NT2/D1 (cell line): ENCODE data around the gene LAMA5.

Source experiments
- DNase-seq: peaks from one replicate; pipeline ENCODE4 v3.0.0-alpha.2; 2011; ENCODE audit warnings: low read depth, low spot score
- H3K27me3 ChIP-seq: 2 replicates; pipeline ENCODE4 v1.6.0; 2011; ENCODE audit warnings: mild to moderate bottlenecking; ENCODE audit not compliant: insufficient read length, insufficient read depth
- H3K36me3 ChIP-seq: 2 replicates; pipeline ENCODE4 v1.6.1; 2011; ENCODE audit warnings: mild to moderate bottlenecking, low read length, mixed read lengths; ENCODE audit not compliant: insufficient read depth, insufficient read length
- H3K4me1 ChIP-seq: 2 replicates; pipeline ENCODE4 v1.5.1; 2011; ENCODE audit not compliant: insufficient read depth, insufficient read length
- H3K4me3 ChIP-seq: 2 replicates; pipeline ENCODE4 v1.5.1; 2011; ENCODE audit warnings: low read depth; ENCODE audit not compliant: insufficient read length
- H3K9ac ChIP-seq: 2 replicates; pipeline ENCODE4 v1.6.0; 2011; ENCODE audit warnings: low read depth; ENCODE audit not compliant: insufficient read length
- H3K9me3 ChIP-seq: 2 replicates; pipeline ENCODE4 v1.5.1; 2011; ENCODE audit warnings: mild to moderate bottlenecking, low read length; ENCODE audit not compliant: insufficient read depth
- SUZ12 ChIP-seq: IDR thresholded peaks from 2 replicates; pipeline ENCODE4 v1.6.1; 2011; ENCODE audit not compliant: insufficient read length, insufficient read depth; ENCODE audit errors: extremely low read depth
- YY1 ChIP-seq: IDR thresholded peaks from 2 replicates; pipeline ENCODE4 v1.6.1; 2011; ENCODE audit not compliant: insufficient read length, insufficient read depth
- ZNF274 ChIP-seq: IDR thresholded peaks from 2 replicates; pipeline ENCODE4 v1.6.1; 2011; ENCODE audit warnings: mild to moderate bottlenecking, low read depth, low read length

The LAMA5 gene

DNA sequence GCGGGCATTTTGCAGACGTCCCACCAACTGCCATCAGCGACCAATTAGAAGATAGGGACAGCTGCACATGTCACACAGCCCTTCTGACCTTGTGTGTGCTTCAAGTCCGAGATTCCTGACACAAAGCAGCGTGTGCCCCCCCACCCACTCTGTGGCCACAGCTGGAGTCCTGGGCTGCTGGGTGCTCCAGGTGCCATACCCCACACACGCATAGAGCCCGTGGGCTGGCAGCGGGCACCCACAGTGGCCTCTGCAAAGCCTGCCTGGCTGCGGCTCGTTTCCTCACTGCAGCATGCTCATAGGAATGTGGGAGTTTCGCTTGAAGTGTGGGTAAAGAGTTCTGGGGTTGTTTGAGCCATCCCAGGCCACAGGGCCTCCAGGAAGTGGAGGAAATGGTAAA, 66.8 kb downstream of the LAMA5 start:
- peaks cover 17% of the 10 kb centered on the region for H3K4me1 ChIP-seq
- peaks cover 46% of the 10 kb centered on the region for H3K36me3 ChIP-seq
- no peak for TF ChIP-seq ZNF274
- no peak for TF ChIP-seq SUZ12
- H3K27me3 ChIP-seq, result no peaks in the 10 kb centered on the region
- H3K4me3 ChIP-seq, result no peak overlapping the region
- no peaks in the 10 kb centered on the region for H3K9me3 ChIP-seq
- DNase-seq, result no peak
- H3K9ac ChIP-seq, result peak overlapping the region; percentile 9

DNA sequence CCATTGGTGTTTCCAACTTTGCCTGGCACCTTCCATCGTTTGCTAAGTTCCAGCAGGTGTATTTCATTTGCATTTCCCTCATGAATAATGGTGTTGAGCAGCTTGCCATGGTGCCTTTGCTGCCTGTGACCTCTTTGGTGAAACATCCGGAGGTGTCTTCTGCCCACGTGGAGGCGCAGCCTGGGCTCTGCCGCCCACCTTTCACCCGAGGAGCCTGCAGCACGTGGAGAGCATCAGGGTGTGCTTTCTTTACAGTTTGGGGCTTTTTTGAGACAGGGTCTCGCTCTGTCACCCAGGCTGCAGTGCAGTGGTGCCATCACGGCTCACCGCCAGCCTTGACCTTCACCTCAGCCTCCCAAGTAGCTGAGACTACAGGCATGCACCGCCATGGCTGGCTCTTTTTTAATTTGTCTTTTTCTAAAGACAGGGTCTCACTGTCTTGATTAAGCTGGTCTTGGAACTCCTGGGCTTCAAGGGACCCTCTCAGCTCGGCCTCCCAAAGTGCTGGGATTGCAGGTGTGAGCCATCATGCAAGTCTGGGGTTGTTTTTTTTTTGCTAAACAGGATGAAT, 67.4 kb downstream of the LAMA5 start:
- H3K36me3 ChIP-seq, result peaks cover 44% of the 10 kb centered on the region
- DNase-seq, result no peak
- no peaks in the 10 kb centered on the region for H3K27me3 ChIP-seq
- H3K4me1 ChIP-seq, result peaks cover 12% of the 10 kb centered on the region
- H3K9ac ChIP-seq, result no peak overlapping the region
- TF ChIP-seq YY1 (no peak), SUZ12 (no peak), ZNF274 (no peak)
- no peak overlapping the region for H3K4me3 ChIP-seq
- no peaks in the 10 kb centered on the region for H3K9me3 ChIP-seq

DNA sequence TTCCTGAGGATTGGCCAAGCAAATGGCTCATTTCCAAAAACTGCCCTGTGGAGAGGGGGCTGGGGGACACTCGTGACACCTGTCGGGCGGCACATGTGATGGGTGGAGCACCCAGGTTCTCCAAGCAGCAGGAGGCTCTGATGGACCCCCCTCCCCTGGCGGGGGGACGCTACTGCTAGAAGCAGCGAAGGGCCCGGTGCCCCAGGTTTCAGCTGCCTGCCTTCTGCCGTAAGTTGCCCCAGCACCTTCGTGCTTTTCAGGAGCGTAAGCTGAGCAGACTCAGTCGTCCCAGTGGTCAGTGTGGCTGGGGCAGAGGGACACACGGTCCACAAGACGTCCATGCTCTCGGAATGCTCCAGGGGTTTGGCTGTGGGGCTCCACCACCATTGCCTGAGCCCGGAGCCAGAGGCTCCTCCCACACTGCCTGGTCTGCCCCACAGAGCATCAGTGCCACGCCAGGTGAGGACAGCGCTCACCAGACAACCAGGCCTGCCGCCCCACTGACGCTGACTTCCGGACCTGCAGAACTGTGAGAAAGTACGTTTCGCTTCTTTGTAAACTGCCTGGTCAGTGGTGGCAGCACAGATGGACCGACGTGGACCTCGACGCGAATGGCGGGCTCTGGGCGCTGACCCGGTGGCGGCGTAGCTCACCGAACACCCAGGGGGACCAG, 68.4 kb downstream of the LAMA5 start:
- Histone ChIP-seq H3K4me1 (peaks cover 4% of the 10 kb centered on the region), H3K27me3 (no peaks in the 10 kb centered on the region), H3K36me3 (peaks cover 38% of the 10 kb centered on the region), H3K9me3 (no peaks in the 10 kb centered on the region), H3K4me3 (no peak overlapping the region), H3K9ac (peak overlapping the region; percentile 6)
- DNase-seq, result no peak
- no peak for TF ChIP-seq SUZ12
- TF ChIP-seq ZNF274, result no peak
- TF ChIP-seq YY1, result no peak

DNA sequence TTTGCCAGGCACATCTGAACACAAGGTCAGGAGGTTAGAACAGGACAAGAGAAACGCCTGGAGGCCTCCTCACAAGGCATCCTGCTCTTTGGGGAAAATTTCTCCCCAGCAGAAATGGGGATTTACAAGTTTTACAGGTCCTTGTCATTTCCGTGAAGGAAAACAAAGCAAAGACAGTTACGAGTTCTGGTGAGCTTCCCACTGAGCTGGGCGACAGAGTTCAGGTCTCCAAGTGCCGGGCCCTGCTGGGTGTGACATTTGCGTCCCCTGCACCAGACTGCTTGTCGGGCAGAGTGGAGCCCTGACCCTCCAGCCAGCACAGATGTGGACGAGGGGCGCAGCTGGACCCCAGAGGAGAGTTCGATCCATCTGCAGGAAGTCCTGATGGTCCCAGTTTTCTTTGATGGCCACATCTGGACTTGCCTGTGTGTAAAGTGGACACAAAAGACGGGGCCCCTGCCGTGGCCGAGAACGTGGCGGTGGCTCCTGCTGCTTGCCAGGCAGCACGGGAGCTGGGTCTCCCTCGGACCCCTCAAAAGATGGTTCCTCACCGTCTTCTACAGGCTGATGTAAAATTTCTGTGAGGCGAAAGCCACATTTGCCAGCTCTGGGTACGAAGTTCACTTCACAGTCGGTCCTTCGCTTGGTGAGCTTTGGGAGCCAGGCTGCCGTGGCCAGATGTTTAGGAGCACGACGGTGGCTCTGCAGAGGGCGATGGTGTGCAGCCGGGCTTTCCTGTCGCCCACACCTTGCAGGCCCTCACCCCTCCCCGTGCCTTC, 69.5 kb downstream of the LAMA5 start:
- no peak for DNase-seq
- Histone ChIP-seq H3K9me3 (no peaks in the 10 kb centered on the region), H3K9ac (no peak overlapping the region), H3K4me3 (no peak overlapping the region), H3K4me1 (peaks cover 3% of the 10 kb centered on the region), H3K27me3 (no peaks in the 10 kb centered on the region), H3K36me3 (peaks cover 38% of the 10 kb centered on the region)
- TF ChIP-seq YY1 (no peak), SUZ12 (no peak), ZNF274 (no peak)

DNA sequence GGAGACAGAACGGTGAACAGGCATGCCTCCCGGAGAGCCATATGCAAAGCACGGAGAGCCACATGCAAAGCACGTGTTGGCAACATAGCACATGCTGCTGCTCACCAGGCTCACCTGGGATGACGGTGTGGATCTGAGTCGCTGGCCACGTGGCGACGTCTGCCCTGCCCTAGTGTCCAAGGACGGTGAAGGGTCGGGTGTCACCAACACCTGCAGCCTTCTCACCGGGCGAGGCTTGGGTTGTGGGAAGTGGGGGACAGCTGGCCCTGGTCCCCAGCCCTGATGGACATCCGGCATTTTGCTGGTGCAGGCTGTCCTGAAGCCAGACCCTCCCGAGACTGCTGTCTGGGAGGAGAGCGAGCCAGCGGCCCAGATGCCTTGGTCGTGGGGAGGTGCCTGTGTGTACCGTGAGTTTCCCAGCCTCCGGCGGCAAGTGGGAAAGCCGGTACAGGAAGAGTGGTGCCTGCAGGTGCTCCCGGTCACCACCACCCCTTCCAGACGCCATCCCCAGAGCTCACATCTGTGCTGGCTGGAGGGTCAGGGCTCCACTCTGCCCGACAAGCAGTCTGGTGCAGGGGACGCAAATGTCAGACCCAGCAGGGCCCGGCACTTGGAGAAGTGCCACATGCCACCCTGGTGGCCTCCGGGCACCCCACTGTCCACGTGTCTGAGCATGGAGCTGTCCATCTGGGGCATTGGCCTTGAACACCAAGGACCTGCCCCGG, 70.2 kb downstream of the LAMA5 start:
- no peak overlapping the region for H3K4me3 ChIP-seq
- peaks cover 43% of the 10 kb centered on the region for H3K36me3 ChIP-seq
- TF ChIP-seq ZNF274, result no peak
- TF ChIP-seq SUZ12, result no peak
- TF ChIP-seq YY1, result no peak
- no peak for DNase-seq
- H3K4me1 ChIP-seq, result peaks cover 3% of the 10 kb centered on the region
- H3K9ac ChIP-seq, result no peak overlapping the region
- H3K9me3 ChIP-seq, result no peaks in the 10 kb centered on the region
- H3K27me3 ChIP-seq, result no peaks in the 10 kb centered on the region

DNA sequence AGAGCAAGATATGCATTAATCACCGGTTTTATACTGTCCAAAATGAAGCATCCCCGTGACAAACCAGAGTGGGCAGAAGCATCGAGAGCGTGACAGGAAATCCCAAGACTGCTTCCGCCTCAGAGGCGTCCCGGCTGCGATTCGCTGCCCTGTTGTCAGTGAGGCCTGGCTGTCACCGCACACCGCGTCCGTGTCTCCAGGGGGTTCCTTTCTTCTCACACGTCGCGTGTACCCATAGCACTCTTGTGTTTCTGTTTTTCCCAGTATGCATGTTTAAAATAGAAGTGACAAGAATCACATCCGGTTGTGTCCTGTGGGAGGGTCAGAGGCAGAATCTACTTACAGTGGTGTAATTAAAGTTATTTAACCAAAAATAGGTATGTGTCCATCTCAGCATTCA, 72.6 kb downstream of the LAMA5 start:
- H3K9me3 ChIP-seq, result no peaks in the 10 kb centered on the region
- no peaks in the 10 kb centered on the region for H3K27me3 ChIP-seq
- no peaks in the 10 kb centered on the region for H3K4me1 ChIP-seq
- no peak for TF ChIP-seq SUZ12
- TF ChIP-seq YY1, result no peak
- no peak for TF ChIP-seq ZNF274
- H3K9ac ChIP-seq, result no peak overlapping the region
- no peak overlapping the region for H3K4me3 ChIP-seq
- H3K36me3 ChIP-seq, result peaks cover 54% of the 10 kb centered on the region
- DNase-seq, result no peak
